PC-3 (cell line): ENCODE measurements around the gene LACRT. TPM values are rescaled to one million over a fixed set of nuclear protein-coding genes. Genes with fewer than 3 reads are reported as not detected.

Experiments
- ATAC-seq: fragments of 200-7000 bp; cut with Tn5 transposase; 2 replicates; pipeline ENCODE4 v1.9.1; 2020; ENCODE audit warnings: mild to moderate bottlenecking, moderate library complexity
- BruUV-seq: library from RNA; stranded (reverse); fragments of 400-500 nt; replicated peaks from 2 replicates; lab custom pipeline; 2021; lab: Mats Ljungman, UMichigan
- CTCF ChIA-PET: fragments of 300-600 bp; sonication (Branson Sonifier 250); formaldehyde crosslinking; loops from one replicate; lab custom pipeline; 2022; ENCODE audit warnings: antibody characterized with exemption; lab: Charles Lee
- POLR2A ChIA-PET: fragments of 300-600 bp; sonication (Branson Sonifier 250); formaldehyde crosslinking; loops from one replicate; lab custom pipeline; 2022; ENCODE audit warnings: antibody characterized with exemption; ENCODE audit not compliant: unreplicated experiment; lab: Charles Lee
- DNase-seq: peaks from one replicate; pipeline ENCODE4 v3.0.0-alpha.2; 2015
- H2AFZ ChIP-seq: fragments of 300-600 bp; sonication (generic); 2 replicates; pipeline ENCODE4 v1.6.0; 2016; ENCODE audit warnings: antibody characterized with exemption, low read length
- H3F3A ChIP-seq: fragments of 300-600 bp; sonication (generic); one replicate; pipeline ENCODE4 v1.6.0; 2017; ENCODE audit warnings: antibody characterized with exemption, low read length, control low read depth, mild to moderate bottlenecking; ENCODE audit not compliant: unreplicated experiment
- H3K27ac ChIP-seq: fragments of 300-600 bp; sonication (generic); 2 replicates; pipeline ENCODE4 v1.5.1; 2016; ENCODE audit warnings: mild to moderate bottlenecking, low read length
- H3K27me3 ChIP-seq: fragments of 300-600 bp; sonication (generic); 2 replicates; pipeline ENCODE4 v1.6.1; 2016; ENCODE audit warnings: low read length, mixed read lengths
- H3K36me3 ChIP-seq: fragments of 300-600 bp; sonication (generic); 2 replicates; pipeline ENCODE4 v1.6.1; 2016; ENCODE audit warnings: low read depth, mixed run types, low read length, mixed read lengths
- H3K4me1 ChIP-seq: fragments of 300-600 bp; sonication (generic); 2 replicates; pipeline ENCODE4 v1.5.1; 2016; ENCODE audit warnings: low read length; ENCODE audit not compliant: insufficient read depth
- H3K4me2 ChIP-seq: fragments of 300-600 bp; sonication (generic); 2 replicates; pipeline ENCODE4 v1.6.0; 2016; ENCODE audit warnings: low read length
- H3K4me3 ChIP-seq: fragments of 300-600 bp; sonication (generic); 2 replicates; pipeline ENCODE4 v1.5.1; 2016; ENCODE audit warnings: mild to moderate bottlenecking, low read length, mixed read lengths
- H3K79me2 ChIP-seq: fragments of 300-600 bp; sonication (generic); 2 replicates; pipeline ENCODE4 v1.6.1; 2017; ENCODE audit warnings: low read length, mixed read lengths
- H3K9ac ChIP-seq: fragments of 300-600 bp; sonication (generic); 2 replicates; pipeline ENCODE4 v1.6.0; 2016; ENCODE audit warnings: mild to moderate bottlenecking, low read length
- H3K9me2 ChIP-seq: fragments of 300-600 bp; sonication (generic); replicated peaks from 2 replicates; pipeline ENCODE4 v1.6.1; 2016; ENCODE audit warnings: mixed run types, low read length, mixed read lengths
- H3K9me3 ChIP-seq: fragments of 300-600 bp; sonication (generic); 2 replicates; pipeline ENCODE4 v1.6.1; 2016; ENCODE audit warnings: low read length, mixed read lengths
- H4K20me1 ChIP-seq: fragments of 300-600 bp; sonication (generic); 2 replicates; pipeline ENCODE4 v1.6.1; 2016; ENCODE audit warnings: low read length, mixed read lengths
- EZH2 ChIP-seq: fragments of 300-600 bp; sonication (generic); IDR thresholded peaks from one replicate; pipeline ENCODE4 v1.6.1; 2017; ENCODE audit warnings: antibody characterized with exemption, mild to moderate bottlenecking, low read length; ENCODE audit not compliant: unreplicated experiment
- EZH2phosphoT487 ChIP-seq: fragments of 300-600 bp; sonication (generic); IDR thresholded peaks from 2 replicates; pipeline ENCODE4 v1.6.1; 2018; ENCODE audit warnings: mild to moderate bottlenecking, antibody characterized with exemption, low read length, borderline replicate concordance
- intact Hi-C: fragments of 100-400 bp; cut with micrococcal nuclease; formaldehyde crosslinking; loops from 2 replicates; pipeline ENCODE4 v1.9.0; 2023
- total RNA-seq: library from RNA; depleted of rRNA; stranded (reverse); fragments of >200 nt; gene quantifications from 2 replicates; pipeline ENCODE4 v1.2.3, GENCODE V29; 2014
- TF ChIP-seq, protein P1 (sequence below): fragments of 300-600 bp; sonication (generic); conservative IDR thresholded peaks from 2 replicates; pipeline ENCODE4 v1.5.1; 2017; ENCODE audit warnings: antibody characterized with exemption, low read depth, mild to moderate bottlenecking, low read length

The LACRT gene
- total RNA-seq, 1 experiment from 2014 or later = not detected

DNA sequence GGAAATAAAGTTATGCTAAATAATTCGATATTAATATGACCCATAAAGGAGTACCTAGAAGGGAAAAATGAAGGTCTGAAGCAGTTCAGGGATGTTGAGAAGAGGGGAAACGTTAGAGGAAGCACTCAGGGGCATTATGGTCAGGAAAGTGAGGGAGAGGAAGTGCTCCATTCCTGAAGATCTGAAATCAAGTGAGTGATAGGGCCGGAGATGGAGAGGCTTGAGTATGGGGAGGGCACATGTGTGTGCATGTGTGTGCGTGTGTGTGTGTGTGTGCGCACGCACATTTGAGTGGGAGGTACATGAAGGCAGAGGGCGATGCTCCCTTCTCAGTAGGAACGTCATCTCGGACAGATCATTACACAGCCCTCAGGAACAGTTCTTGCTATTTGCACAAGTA, 18.3 kb upstream of the LACRT start:
- H3K4me3 ChIP-seq = no peak overlapping the region
- H3F3A ChIP-seq = no peaks in the 10 kb centered on the region
- no peak overlapping the region for H3K4me2 ChIP-seq
- intact Hi-C loops = no loop called here
- H3K9ac ChIP-seq = no peak overlapping the region
- no peak for DNase-seq
- BruUV-seq = no TSS peak
- no peaks in the 10 kb centered on the region for H3K9me3 ChIP-seq
- peaks cover 59% of the 10 kb centered on the region for H3K27me3 ChIP-seq
- TF ChIP-seq EZH2phosphoT487 = no peak
- no peak for TF ChIP-seq EZH2
- TF ChIP-seq, protein P1, sequence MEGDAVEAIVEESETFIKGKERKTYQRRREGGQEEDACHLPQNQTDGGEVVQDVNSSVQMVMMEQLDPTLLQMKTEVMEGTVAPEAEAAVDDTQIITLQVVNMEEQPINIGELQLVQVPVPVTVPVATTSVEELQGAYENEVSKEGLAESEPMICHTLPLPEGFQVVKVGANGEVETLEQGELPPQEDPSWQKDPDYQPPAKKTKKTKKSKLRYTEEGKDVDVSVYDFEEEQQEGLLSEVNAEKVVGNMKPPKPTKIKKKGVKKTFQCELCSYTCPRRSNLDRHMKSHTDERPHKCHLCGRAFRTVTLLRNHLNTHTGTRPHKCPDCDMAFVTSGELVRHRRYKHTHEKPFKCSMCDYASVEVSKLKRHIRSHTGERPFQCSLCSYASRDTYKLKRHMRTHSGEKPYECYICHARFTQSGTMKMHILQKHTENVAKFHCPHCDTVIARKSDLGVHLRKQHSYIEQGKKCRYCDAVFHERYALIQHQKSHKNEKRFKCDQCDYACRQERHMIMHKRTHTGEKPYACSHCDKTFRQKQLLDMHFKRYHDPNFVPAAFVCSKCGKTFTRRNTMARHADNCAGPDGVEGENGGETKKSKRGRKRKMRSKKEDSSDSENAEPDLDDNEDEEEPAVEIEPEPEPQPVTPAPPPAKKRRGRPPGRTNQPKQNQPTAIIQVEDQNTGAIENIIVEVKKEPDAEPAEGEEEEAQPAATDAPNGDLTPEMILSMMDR = no peak
- ChIA-PET CTCF (no interaction called here), POLR2A (no interaction called here)
- H3K4me1 ChIP-seq = no peaks in the 10 kb centered on the region
- ATAC-seq = no peak
- no peak overlapping the region for H2AFZ ChIP-seq
- H4K20me1 ChIP-seq = no peaks in the 10 kb centered on the region
- no peaks in the 10 kb centered on the region for H3K79me2 ChIP-seq
- H3K36me3 ChIP-seq = no peaks in the 10 kb centered on the region
- no peaks in the 10 kb centered on the region for H3K9me2 ChIP-seq
- H3K27ac ChIP-seq = no peak overlapping the region

DNA sequence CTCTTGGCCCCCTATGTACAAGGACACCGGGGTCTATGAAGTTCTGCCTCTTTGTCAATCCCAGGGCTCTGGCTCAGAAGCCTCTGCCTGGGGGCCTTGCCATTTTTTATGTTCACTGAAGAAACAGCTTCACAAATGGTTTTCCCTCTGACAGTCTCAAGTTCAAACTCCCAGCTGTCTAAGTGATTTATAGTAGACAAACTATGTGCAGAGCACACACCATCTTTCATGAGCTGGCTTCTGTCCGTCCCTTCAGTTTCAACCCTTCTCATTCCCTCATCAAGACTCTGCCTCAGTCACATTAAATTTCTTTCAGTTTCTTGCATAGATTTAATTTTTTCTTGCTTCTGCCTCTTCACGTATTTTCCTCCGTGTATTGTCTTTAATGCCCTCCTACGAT, 16.2 kb upstream of the LACRT start:
- Histone ChIP-seq H3K27me3 (peaks cover 59% of the 10 kb centered on the region), H3K36me3 (no peaks in the 10 kb centered on the region), H3F3A (no peaks in the 10 kb centered on the region), H3K4me3 (no peak overlapping the region), H3K27ac (no peak overlapping the region), H3K79me2 (no peaks in the 10 kb centered on the region), H4K20me1 (no peaks in the 10 kb centered on the region), H3K9ac (no peak overlapping the region), H3K9me2 (no peaks in the 10 kb centered on the region), H3K4me2 (no peak overlapping the region), H2AFZ (no peak overlapping the region), H3K4me1 (no peaks in the 10 kb centered on the region), H3K9me3 (no peaks in the 10 kb centered on the region)
- intact Hi-C loops = no loop called here
- DNase-seq (no peak), ATAC-seq (no peak)
- TF ChIP-seq, protein P1 = no peak
- TF ChIP-seq EZH2phosphoT487 (no peak), EZH2 (no peak)
- POLR2A ChIA-PET = no interaction called here
- no TSS peak for BruUV-seq
- CTCF ChIA-PET = no interaction called here

DNA sequence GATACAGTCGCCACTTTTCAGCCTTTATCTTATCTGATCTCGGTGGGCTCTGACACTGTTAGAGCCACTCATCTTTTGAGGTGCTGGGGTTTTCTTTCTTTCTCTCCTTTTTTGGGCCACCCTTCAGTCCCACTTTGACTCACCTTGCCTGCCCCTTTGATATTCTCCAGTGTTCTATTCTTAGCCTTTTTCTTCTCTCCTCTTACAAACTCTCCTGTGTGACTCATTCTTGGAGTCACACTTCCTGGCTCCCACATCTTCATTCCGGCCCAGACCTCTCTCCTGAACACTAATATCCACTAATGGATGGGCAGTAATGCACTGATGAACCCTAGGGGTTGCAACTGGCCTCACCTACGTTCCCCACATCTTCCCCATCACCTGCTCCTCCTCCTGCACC, 15.7 kb upstream of the LACRT start:
- Histone ChIP-seq H3K36me3 (no peaks in the 10 kb centered on the region), H3K27ac (no peak overlapping the region), H3K79me2 (no peaks in the 10 kb centered on the region), H3K4me2 (no peak overlapping the region), H3K4me3 (no peak overlapping the region), H3K9me3 (no peaks in the 10 kb centered on the region), H2AFZ (no peak overlapping the region), H3F3A (no peaks in the 10 kb centered on the region), H3K9me2 (no peaks in the 10 kb centered on the region), H3K9ac (no peak overlapping the region), H3K27me3 (peaks cover 61% of the 10 kb centered on the region), H3K4me1 (no peaks in the 10 kb centered on the region), H4K20me1 (no peaks in the 10 kb centered on the region)
- ChIA-PET POLR2A (no interaction called here), CTCF (no interaction called here)
- DNase-seq (peak; percentile 20), ATAC-seq (no peak)
- intact Hi-C loops = no loop called here
- BruUV-seq = no TSS peak
- TF ChIP-seq, protein P1 = no peak
- TF ChIP-seq EZH2 (no peak), EZH2phosphoT487 (no peak)
